ENCODE data around the gene NR3C2. TPM values are rescaled to one million over a fixed set of nuclear protein-coding genes. Genes with fewer than 3 reads are reported as not detected.

NR3C2 gene
- total and polyA plus RNA-seq, 10 of the 15 experiments (the other 5 are each of a cell fraction or from before 2014, with no cell fraction given), result 0.05 to 0.11 (median 0.08) TPM; not detected in 4

- POLR2A ChIA-PET, result no interaction called here
- H3K4me1 ChIP-seq (ENCODE audit: control insufficient read depth, insufficient read depth, low read length), result no peaks in the 10 kb centered on the region
- H3K27ac ChIP-seq (ENCODE audit: control insufficient read depth, insufficient read depth), result no peak overlapping the region
- no peaks in the 10 kb centered on the region for H3K9me3 ChIP-seq (replicated peaks; ENCODE audit: control insufficient read depth, insufficient read depth, low read length)
- SMC1A ChIA-PET (ENCODE audit: uncharacterized antibody, unreplicated experiment), result no interaction called here
- H3K79me2 ChIP-seq (ENCODE audit: control insufficient read depth, insufficient read depth, low read length), result no peaks in the 10 kb centered on the region
- no TSS peak for BruUV-seq (replicated peaks)
- H3K36me3 ChIP-seq (ENCODE audit: control insufficient read depth in 2 of 2, insufficient read depth in 2 of 2, low read length in 1 of 2), result no peaks in the 10 kb centered on the region
- H2AFZ ChIP-seq (ENCODE audit: control insufficient read depth, low read depth, low read length), result no peak overlapping the region
- no peak overlapping the region for H3K4me3 ChIP-seq
- in situ Hi-C loops (cut with MboI), result no loop called here
- no peaks in the 10 kb centered on the region for H3K27me3 ChIP-seq (replicated peaks in 1 of 2; ENCODE audit: control insufficient read depth in 2 of 2, insufficient read depth in 2 of 2, low read length in 1 of 2)
- RAD21 ChIA-PET (ENCODE audit: unreplicated experiment), result no interaction called here
- no peak overlapping the region for H3K9ac ChIP-seq (ENCODE audit: control insufficient read depth, insufficient read depth, low read length)
- FAIRE-seq, result no peak
- no peaks in the 10 kb centered on the region for H4K20me1 ChIP-seq (ENCODE audit: control insufficient read depth, insufficient read depth)
- CTCF ChIA-PET, result no interaction called here
- DNase-seq (ENCODE audit: low read depth, low spot score), result no peak
- intact Hi-C loops (cut with micrococcal nuclease; ENCODE audit: unreplicated experiment), result no loop called here
- no peak for ATAC-seq
- H3K4me2 ChIP-seq (ENCODE audit: control insufficient read depth, insufficient read depth), result no peak overlapping the region
- 0% methylated on average over 1 of the region's 1 CpG for WGBS (ENCODE audit: insufficient coverage, insufficient replicate concordance, low lambda C conversion rate, missing lambda C conversion rate)
- no peak for TF ChIP-seq REST (IDR thresholded peaks at IDR 0.05; ENCODE audit: low read depth, low read length)
- TF ChIP-seq NR2F1 (conservative IDR thresholded peaks at IDR 0.05), result no peak
- no peak for TF ChIP-seq PBX3 (IDR thresholded peaks at IDR 0.05; ENCODE audit: insufficient replicate concordance, low read depth, low read length)
- no peak for TF ChIP-seq SMC3 (IDR thresholded peaks at IDR 0.05; ENCODE audit: borderline replicate concordance, low read length)
- TF ChIP-seq MYB (IDR thresholded peaks at IDR 0.05; ENCODE audit: borderline replicate concordance, low read depth, low read length), result no peak
- no peak for TF ChIP-seq CTCF (IDR thresholded peaks at IDR 0.05 in 2 of 3, conservative IDR thresholded peaks at IDR 0.05 in 1 of 3; ENCODE audit: control insufficient read depth in 2 of 3, extremely low read depth in 1 of 3, insufficient read depth in 1 of 3, low read depth in 3 of 3, low read length in 3 of 3)
- TF ChIP-seq NFXL1 (IDR thresholded peaks at IDR 0.05; ENCODE audit: borderline replicate concordance), result no peak
- no peak for TF ChIP-seq ZBTB4 (CRISPR knock-in tag; IDR thresholded peaks at IDR 0.05)
- no peak for TF ChIP-seq HDGF (IDR thresholded peaks at IDR 0.05)
- no peak for TF ChIP-seq SMARCA5 (IDR thresholded peaks at IDR 0.05)
- no peak for TF ChIP-seq NRF1 (conservative IDR thresholded peaks at IDR 0.05; ENCODE audit: low read depth, low read length)
- no peak for TF ChIP-seq SP1 (IDR thresholded peaks at IDR 0.05; ENCODE audit: low read depth, low read length)
- no peak for TF ChIP-seq HDAC2 (IDR thresholded peaks at IDR 0.05)
- TF ChIP-seq ATF3 (IDR thresholded peaks at IDR 0.05; ENCODE audit: borderline replicate concordance, extremely low read depth, low read depth, low read length), result no peak
- TF ChIP-seq HCFC1 (IDR thresholded peaks at IDR 0.05; ENCODE audit: low read length), result no peak
- no peak for TF ChIP-seq CREM (IDR thresholded peaks at IDR 0.05; ENCODE audit: low read depth)
These were observed 97.3 kb downstream of the NR3C2 start for GRCh38 chr4:148344941-148345340.
